DLD1 (cell line): ENCODE data around the gene RGS16.

Experiments used
- in situ Hi-C: cut with HindIII; loops from 2 replicates; pipeline ENCODE4 v1.10.0; 2017; ENCODE audit warnings: low sequenced_read_pairs

RGS16 gene

GRCh38 chr1:182610606-182611194, 6.5 kb upstream of the RGS16 start:
- in situ Hi-C loops: no loop called here

DNA sequence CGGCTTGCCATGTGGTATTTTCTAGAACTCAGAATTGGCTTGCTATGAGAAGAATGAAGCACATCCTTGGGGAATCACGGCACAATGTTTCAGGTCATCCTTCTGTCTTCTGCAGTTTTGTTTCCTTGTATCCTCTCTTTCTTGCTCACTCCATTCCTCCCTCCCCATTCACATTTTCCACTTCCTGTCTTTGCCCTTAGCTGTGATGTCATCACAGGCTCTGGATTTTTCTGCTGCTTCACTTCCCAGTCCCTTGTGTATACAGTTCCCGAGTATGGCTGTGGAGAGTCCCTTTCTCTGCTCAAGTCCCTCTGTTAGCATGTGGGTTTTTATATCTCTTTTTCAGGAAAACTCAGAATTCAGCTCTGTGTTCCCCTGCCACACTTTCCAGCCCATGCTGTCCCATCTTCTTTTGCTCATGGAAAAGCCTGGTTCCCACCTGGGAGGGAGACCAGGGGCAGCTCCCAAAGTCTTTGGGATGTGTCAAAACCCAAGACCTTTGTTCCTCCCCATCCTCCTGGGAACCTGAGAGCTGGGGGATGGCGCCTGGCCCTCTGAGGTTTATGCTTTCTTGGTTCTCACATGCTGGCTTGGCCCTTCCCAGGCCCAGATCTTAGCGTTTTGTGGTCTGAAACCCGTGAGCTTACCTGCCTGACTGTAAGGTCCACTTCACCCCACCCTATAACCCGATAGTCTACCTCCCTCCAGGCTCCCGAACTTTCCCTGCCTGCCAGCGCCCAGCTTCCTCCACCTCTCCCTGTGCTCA, 4.8 kb upstream of the RGS16 start:
- in situ Hi-C loops: no loop called here

DNA sequence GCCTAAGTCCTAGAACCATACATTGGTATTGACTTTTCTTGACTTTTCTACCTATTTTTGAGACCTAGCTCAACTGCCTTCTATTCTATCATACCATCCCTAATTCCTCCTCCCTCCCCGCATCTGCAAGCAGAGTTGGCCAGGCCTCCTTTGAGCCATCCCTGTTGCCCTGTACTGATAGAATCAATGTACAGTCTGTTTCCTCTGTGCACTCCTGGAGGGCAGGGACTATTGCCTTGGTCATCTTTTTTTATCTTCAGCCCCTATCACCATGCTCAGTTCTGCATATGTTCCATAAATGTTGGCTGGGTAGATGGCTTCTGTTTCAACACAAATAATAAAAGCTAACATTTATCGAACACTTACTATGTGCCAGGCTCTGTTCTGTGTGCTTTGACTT, 4.0 kb upstream of the RGS16 start:
- in situ Hi-C loops: no loop called here

DNA sequence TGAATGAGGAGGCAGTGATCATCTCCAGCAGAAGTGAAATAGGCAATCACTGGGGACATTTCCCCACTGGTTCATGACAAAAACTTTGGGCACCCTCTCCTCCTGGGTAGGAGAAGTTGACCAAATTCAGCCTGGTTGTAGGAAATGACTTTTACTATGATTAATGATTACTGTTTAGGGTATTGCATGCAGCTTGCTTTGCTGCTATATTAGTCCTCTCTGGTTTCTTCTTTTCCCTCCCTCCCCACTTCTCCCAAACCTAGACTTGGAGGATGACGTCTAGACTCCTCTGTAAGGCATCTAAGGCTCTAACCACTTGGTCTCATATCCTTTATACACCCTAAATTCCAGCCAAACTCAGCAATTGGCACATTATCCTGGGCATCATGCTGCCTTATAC, 3.4 kb upstream of the RGS16 start:
- in situ Hi-C loops: no loop called here

DNA sequence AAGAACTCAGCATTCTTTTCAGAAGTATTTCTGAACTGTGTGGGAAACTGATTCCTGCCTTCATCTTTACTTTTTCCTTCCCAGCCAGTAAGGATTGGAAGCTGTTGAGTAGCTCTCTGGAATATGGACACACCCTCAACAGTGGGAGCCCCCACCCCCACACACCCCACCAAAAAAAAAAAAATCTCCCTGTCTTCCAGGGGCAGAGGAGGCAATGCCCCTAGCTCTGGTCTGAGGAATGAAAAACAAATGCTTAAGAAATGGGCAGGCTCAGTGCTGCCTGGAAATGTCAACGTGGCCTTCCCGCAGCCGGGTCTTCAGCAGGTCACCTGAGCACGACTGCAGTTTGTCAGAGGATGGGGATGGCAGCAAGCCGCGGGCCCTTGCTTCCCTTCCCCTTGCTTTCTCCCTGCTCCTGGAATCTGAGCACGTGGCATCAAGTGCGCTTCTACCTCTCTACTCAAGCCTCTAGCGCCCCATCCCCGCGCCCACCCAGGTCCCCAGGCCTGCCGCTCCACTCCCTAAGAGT, 479 bp downstream of the RGS16 start:
- in situ Hi-C loops: no loop called here

GRCh38 chr1:182602935-182603645, 1.1 kb downstream of the RGS16 start:
- in situ Hi-C loops: no loop called here

DNA sequence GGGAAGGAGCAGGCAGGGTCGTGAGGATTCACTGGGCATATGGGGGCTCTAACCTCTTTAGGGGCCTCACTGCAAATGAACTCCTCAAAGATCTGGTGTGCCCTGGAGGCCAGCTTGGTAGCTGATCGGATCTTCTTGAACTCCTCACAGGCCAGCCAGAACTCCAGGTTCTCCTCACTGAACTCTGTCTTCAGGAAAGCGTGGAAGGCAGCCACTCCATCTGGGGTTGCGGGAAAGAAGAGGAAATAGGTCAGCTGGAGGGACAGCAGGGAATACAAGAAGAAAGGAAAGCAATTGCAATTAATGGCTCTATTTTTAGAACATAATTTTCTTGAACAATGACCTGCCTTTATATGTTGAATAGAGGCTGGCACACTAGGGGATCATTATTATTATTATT, 2.3 kb downstream of the RGS16 start:
- in situ Hi-C loops: no loop called here

DNA sequence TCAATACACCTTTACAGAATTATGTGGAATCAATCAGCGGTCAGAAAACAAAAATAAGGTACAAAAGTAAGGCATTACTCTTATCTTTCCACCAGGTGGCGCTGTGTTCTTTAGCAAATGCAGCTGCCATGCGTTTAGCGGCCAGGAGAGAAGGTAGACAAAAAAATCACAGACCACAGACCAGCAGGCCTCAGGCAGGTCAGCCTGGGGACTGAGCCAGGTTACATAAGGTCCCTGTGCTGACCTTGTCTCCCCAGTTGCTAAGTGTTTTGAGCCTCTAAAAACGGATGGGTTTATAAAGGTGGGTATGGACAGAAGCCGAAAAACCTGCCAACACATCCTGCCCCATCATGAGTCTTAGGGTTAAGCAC, 2.8 kb downstream of the RGS16 start:
- in situ Hi-C loops: no loop called here

DNA sequence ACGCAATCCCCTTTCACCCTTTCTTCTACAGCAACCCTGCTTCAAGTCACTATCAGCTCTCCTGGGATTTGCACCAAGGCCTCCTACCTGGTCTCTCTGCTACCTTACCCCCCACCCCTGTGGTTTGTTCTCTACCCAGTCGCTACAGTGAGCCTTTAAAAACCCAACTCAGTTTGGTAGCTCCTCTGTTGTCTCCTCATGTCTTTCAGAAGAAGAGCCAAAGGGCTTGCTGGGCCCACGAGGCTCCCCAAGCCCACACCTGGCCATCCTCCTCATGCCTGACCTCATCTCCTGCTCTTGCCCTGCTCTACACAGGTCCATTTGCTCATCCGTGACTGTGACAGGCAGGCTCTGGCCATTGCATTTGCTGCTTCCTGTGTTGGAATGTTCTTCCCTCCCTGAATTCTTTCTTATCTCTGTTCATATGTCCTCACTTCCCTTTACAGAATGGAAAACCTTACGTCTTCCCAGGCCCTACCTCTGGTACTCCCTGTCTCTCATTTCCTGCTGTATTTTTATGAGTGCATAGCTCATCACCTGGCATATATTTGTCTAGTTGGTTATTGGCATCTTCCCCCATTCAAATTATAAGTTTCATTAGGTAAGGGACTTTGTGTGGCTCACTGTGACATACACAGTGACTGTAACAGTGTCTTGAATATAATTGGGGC, 3.3 kb downstream of the RGS16 start:
- in situ Hi-C loops: no loop called here

- in situ Hi-C loops: no loop called here
These were observed 4.0 kb downstream of the RGS16 start for GRCh38 chr1:182600036-182600713.

- in situ Hi-C loops: loop anchor here (5.0 kb wide), 1 partner anchor 183 kb away; no protein-coding TSS in a partner anchor
These were observed 4.8 kb downstream of the RGS16 start for GRCh38 chr1:182599339-182599738.

DNA sequence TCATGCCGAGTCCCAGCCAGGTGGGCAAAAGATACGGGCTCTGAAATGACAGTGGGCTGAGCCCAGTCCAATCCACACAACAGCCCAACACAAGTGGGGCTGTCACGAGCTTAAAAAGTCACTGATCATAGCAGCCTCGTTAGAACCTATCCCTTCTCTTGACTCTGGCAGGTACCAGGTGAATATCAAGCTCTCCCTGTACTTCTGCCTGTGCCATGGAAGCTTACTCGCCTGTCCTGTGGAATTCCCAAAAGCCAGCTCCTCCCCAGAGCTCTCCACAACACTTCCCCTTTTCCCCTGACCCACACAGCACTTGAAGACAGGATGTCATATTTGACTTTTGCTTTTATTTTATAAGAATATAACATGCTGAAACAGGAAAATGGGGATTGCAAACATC, 5.9 kb downstream of the RGS16 start:
- in situ Hi-C loops: loop anchor here (5.0 kb wide), 1 partner anchor 184 kb away; no protein-coding TSS in a partner anchor

GRCh38 chr1:182596934-182597333, 7.3 kb downstream of the RGS16 start:
- in situ Hi-C loops: loop anchor here (5.0 kb wide), 1 partner anchor 185 kb away; no protein-coding TSS in a partner anchor

DNA sequence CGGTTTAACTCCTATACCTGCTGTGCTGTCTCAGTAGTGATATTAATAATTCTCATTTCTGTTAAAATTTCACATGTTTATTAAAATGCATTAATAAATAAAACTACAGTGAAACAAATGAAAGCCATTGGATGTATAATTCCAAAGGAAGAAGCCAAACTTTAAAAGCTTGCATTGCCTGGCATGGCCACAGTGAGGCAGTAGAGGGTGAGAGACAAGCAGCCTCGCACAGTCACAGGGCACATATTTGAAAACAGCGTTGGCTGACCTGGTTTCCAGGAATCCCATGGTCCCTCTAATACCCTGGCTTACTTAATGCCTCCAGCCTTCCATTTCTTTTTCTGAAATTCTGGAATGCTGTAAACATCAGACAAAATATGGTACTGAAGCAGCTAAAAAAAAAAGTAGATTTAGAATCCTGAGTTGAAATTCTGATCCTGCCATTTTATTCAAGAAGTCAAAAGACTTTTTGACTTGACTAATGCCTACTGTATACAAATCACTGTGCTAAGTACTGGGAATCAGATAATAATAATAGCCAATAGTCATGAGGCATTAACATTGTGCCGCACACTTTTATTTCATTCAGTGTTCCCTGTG, 8.4 kb downstream of the RGS16 start:
- in situ Hi-C loops: loop anchor here (5.0 kb wide), 1 partner anchor 187 kb away; no protein-coding TSS in a partner anchor

- in situ Hi-C loops: no loop called here
These were observed 14.3 kb downstream of the RGS16 start for GRCh38 chr1:182589931-182590330.

GRCh38 chr1:182589520-182589919, 14.7 kb downstream of the RGS16 start:
- in situ Hi-C loops: no loop called here

GRCh38 chr1:182588500-182589396, 15.4 kb downstream of the RGS16 start, which contains the start of gene RNASEL:
Gene RNASEL (minus strand): TSS chr1:182589256. CDS start chr1:182586806, 2,450 bp downstream.
- in situ Hi-C loops: no loop called here

DNA sequence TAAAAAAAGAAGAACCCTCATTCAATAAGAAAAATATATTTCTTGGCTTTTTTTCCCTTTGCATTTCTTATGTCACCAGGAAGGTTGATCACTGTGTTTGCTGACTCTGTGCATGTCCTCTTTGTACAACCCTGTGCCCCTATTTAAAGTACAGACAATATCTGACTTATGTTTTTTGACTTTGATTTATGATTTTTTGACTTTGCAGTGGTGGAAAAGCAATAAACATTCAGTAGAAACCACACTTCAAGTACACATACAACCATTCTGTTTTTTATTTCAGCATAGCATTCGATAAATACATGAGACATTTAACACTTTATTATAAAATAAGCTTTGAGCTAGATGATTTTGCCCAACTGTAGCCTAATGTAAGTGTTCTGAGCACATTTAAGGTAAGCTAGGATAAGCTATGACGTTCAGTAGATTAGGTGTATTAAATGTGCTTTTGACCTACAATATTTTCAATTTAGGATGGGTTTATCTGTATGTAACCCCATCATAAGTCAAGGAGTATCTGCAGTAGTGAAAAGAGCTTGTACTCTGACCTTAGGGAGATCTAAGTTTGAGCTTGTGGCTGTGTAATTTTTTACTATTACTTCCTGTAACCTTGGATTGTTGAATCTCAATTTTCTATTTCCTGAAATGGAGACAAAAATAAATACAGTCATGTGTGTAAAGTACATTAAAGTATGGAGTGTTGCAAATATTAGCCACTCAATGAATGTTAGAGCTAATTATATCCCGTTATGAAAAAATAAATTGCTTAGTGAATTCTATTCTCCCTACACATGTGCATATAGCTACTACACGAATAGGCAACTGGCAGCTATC, 16.3 kb downstream of the RGS16 start:
- in situ Hi-C loops: no loop called here
